LNCaP clone FGC (cell line): ENCODE measurements around the gene MACF1.
"Not testable (repeated sequence)": the region's sequence is repeated elsewhere in the genome, so short reads cannot be mapped to it uniquely, and the experiment has no call there.

ENCODE experiments used
- DNase-seq: peaks from one replicate; pipeline ENCODE4 v3.0.0-alpha.2; 2011; ENCODE audit warnings: low read depth
- H3K4me3 ChIP-seq: 2 replicates; pipeline ENCODE4 v1.5.1; 2011; ENCODE audit warnings: mild to moderate bottlenecking, low read depth, low read length, control low read depth
- CTCF ChIP-seq: IDR thresholded peaks from 2 replicates; pipeline ENCODE4 v1.5.1; 2012; ENCODE audit warnings: mild to moderate bottlenecking; ENCODE audit not compliant: control insufficient read depth, insufficient read depth; ENCODE audit errors: extremely low read depth

MACF1 gene

GRCh38 chr1:39204441-39205081 is at the start of gene MACF1:
MACF1 (plus strand) TSS chr1:39204695; CDS start chr1:39205023, 328 bp downstream.
- no peak for TF ChIP-seq CTCF
- DNase-seq, result no peak
- H3K4me3 ChIP-seq, result no peak within 1 kb of the TSS

- TF ChIP-seq CTCF, result no peak
- no peak overlapping the region for H3K4me3 ChIP-seq
- DNase-seq, result no peak
Measured at GRCh38 chr1:39157304-39157703, 47.2 kb upstream of the MACF1 start.

- peak; percentile 96 for DNase-seq
- peak overlapping the region; percentile 47 for H3K4me3 ChIP-seq
- 0 out of 2 replicates have a peak, but pooled peaks have one; percentile 8 for TF ChIP-seq CTCF
Measured at GRCh38 chr1:39158327-39159086, 46.0 kb upstream of the MACF1 start.

GRCh38 chr1:39159224-39160036 is 45.1 kb upstream of the MACF1 start:
- peak overlapping the region; percentile 47 for H3K4me3 ChIP-seq
- DNase-seq, result no peak
- no peak for TF ChIP-seq CTCF

GRCh38 chr1:39160703-39161102 is 43.8 kb upstream of the MACF1 start:
- no peak overlapping the region for H3K4me3 ChIP-seq
- no peak for DNase-seq
- no peak for TF ChIP-seq CTCF

- DNase-seq, H3K4me3 ChIP-seq: not testable (repeated sequence)
Measured at GRCh38 chr1:39161811-39162210, 42.7 kb upstream of the MACF1 start.

- no peak for TF ChIP-seq CTCF
- H3K4me3 ChIP-seq, result no peak overlapping the region
- DNase-seq, result no peak
Measured at GRCh38 chr1:39163469-39163868, 41.0 kb upstream of the MACF1 start.
